ENCODE results near the gene C6orf136. TPM values are rescaled to one million over a fixed set of nuclear protein-coding genes. Genes with fewer than 3 reads are reported as not detected.

C6orf136 gene
- total and polyA plus RNA-seq, 9 of the 15 experiments (the other 6 are each of a cell fraction or from before 2014, with no cell fraction given) = 14.1 to 63.1 (median 18.4) TPM

DNA sequence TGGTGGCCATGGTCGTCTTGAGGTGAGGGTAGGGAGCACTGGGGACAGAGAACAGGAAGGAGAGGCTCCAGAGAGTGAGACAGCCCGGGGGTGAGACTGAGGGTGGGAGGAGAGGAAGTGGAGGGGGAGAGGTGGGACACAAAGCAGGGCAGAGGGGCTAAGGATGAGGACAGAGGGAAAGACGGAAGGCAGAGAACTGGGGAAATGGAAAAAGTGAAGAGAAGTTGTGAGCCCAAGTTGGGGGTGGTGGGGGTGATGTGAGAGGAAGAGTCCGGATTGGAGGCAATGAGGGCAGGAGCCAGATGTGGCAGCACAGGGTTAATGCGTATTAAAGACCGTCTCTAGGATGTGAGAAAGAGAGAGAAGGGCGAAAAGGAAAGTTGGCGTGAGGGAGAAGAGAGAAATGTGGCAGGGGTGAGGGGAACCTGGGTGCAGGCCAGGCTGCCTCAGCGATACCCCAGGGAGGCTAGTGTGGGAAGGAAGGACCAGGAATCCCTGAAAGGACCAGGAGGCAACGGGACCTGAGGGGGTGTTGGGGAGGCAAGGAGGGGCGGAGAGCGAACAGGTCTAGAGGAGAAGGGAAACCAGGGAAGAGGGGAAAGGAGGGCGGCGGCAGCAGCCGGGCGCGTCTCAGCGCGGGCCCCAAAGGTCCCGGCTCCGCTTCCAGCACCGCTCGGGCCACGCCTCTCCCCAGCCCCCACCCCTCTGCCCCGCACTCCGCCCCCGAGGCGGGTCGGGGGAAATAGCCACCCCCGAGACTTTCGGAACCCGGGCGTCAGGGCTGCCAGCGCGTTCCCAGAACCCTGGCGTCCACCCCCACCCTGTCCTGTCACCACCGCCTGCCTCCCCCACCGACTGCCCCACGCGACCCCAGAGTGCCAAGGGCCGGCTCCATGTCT is 39.3 kb downstream of the C6orf136 start, which contains the start of gene PPP1R18 (continued):
- TF ChIP-seq TGIF2 (CRISPR knock-in tag; IDR thresholded peaks at IDR 0.05) (no peak), TFAM (CRISPR knock-in tag; conservative IDR thresholded peaks at IDR 0.05) (no peak), MEF2A (IDR thresholded peaks at IDR 0.05; ENCODE audit: control insufficient read depth, low read depth, low read length) (no peak), U2AF1 (optimal IDR thresholded peaks at IDR 0.05; ENCODE audit: low read depth, low read length) (no peak), POLR2B (IDR thresholded peaks at IDR 0.05; ENCODE audit: low read depth, partially characterized antibody) (peak; percentile 57), KLF13 (tag; IDR thresholded peaks at IDR 0.05; ENCODE audit: borderline replicate concordance, low read depth) (no peak), CHD4 (IDR thresholded peaks at IDR 0.05; ENCODE audit: insufficient read depth, insufficient replicate concordance, low read depth, low read length, poor library complexity, severe bottlenecking) (peak; percentile 11), HMGN3 (IDR thresholded peaks at IDR 0.05; ENCODE audit: borderline replicate concordance, extremely low read depth, insufficient read length, low read depth, low read length) (no peak), ZNF707 (CRISPR knock-in tag; conservative IDR thresholded peaks at IDR 0.05) (no peak), NEUROD1 (IDR thresholded peaks at IDR 0.05; ENCODE audit: borderline replicate concordance, low read depth, low read length, partially characterized antibody) (no peak), SMC3 (conservative IDR thresholded peaks at IDR 0.05; ENCODE audit: insufficient read depth, low read depth, low read length) (no peak), SMAD1 (IDR thresholded peaks at IDR 0.05; ENCODE audit: low read depth, low read length, partially characterized antibody) (no peak)
- TF ChIP-seq, protein P1, sequence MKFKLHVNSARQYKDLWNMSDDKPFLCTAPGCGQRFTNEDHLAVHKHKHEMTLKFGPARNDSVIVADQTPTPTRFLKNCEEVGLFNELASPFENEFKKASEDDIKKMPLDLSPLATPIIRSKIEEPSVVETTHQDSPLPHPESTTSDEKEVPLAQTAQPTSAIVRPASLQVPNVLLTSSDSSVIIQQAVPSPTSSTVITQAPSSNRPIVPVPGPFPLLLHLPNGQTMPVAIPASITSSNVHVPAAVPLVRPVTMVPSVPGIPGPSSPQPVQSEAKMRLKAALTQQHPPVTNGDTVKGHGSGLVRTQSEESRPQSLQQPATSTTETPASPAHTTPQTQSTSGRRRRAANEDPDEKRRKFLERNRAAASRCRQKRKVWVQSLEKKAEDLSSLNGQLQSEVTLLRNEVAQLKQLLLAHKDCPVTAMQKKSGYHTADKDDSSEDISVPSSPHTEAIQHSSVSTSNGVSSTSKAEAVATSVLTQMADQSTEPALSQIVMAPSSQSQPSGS (CRISPR knock-in tag; IDR thresholded peaks at IDR 0.05) = no peak
- TF ChIP-seq, protein P2, sequence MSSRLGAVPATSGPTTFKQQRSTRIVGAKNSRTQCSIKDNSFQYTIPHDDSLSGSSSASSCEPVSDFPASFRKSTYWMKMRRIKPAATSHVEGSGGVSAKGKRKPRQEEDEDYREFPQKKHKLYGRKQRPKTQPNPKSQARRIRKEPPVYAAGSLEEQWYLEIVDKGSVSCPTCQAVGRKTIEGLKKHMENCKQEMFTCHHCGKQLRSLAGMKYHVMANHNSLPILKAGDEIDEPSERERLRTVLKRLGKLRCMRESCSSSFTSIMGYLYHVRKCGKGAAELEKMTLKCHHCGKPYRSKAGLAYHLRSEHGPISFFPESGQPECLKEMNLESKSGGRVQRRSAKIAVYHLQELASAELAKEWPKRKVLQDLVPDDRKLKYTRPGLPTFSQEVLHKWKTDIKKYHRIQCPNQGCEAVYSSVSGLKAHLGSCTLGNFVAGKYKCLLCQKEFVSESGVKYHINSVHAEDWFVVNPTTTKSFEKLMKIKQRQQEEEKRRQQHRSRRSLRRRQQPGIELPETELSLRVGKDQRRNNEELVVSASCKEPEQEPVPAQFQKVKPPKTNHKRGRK (tag; IDR thresholded peaks at IDR 0.05) = no peak
- TF ChIP-seq, protein P3, sequence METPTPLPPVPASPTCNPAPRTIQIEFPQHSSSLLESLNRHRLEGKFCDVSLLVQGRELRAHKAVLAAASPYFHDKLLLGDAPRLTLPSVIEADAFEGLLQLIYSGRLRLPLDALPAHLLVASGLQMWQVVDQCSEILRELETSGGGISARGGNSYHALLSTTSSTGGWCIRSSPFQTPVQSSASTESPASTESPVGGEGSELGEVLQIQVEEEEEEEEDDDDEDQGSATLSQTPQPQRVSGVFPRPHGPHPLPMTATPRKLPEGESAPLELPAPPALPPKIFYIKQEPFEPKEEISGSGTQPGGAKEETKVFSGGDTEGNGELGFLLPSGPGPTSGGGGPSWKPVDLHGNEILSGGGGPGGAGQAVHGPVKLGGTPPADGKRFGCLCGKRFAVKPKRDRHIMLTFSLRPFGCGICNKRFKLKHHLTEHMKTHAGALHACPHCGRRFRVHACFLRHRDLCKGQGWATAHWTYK (CRISPR knock-in tag; IDR thresholded peaks at IDR 0.05) = no peak

Data from K562 (cell line).